ENCODE measurements around the gene FAM9A.
"Not testable (repeated sequence)": the region's sequence is repeated elsewhere in the genome, so short reads cannot be mapped to it uniquely, and the experiment has no call there.

Gene FAM9A

GRCh38 chrX:8805046-8805445 lies 3.9 kb upstream of the FAM9A start:
- in situ Hi-C loops (cut with HindIII; ENCODE audit: low sequenced_read_pairs): no loop called here

- in situ Hi-C loops (cut with HindIII; ENCODE audit: low sequenced_read_pairs): no loop called here
Observed at GRCh38 chrX:8803326-8803725, 2.1 kb upstream of the FAM9A start.

- in situ Hi-C loops (cut with HindIII; ENCODE audit: low sequenced_read_pairs): not testable (repeated sequence)
Observed at GRCh38 chrX:8800351-8800750, 832 bp downstream of the FAM9A start.

GRCh38 chrX:8799281-8799680 lies 1.9 kb downstream of the FAM9A start:
- in situ Hi-C loops (cut with HindIII; ENCODE audit: low sequenced_read_pairs): not testable (repeated sequence)

GRCh38 chrX:8798702-8799101 lies 2.5 kb downstream of the FAM9A start:
- in situ Hi-C loops (cut with HindIII; ENCODE audit: low sequenced_read_pairs): not testable (repeated sequence)

- in situ Hi-C loops (cut with HindIII; ENCODE audit: low sequenced_read_pairs): not testable (repeated sequence)
Observed at GRCh38 chrX:8787119-8787518, 14.1 kb downstream of the FAM9A start.

- in situ Hi-C loops (cut with HindIII; ENCODE audit: low sequenced_read_pairs): no loop called here
Observed at GRCh38 chrX:8784162-8784561, 17.0 kb downstream of the FAM9A start.

- in situ Hi-C loops (cut with HindIII; ENCODE audit: low sequenced_read_pairs): no loop called here
Observed at GRCh38 chrX:8783714-8784098, 17.5 kb downstream of the FAM9A start.

- in situ Hi-C loops (cut with HindIII; ENCODE audit: low sequenced_read_pairs): no loop called here
Observed at GRCh38 chrX:8783097-8783713, 18.0 kb downstream of the FAM9A start.

- in situ Hi-C loops (cut with HindIII; ENCODE audit: low sequenced_read_pairs): no loop called here
Observed at GRCh38 chrX:8782595-8782994, 18.6 kb downstream of the FAM9A start.

GRCh38 chrX:8781921-8782320 lies 19.3 kb downstream of the FAM9A start:
- in situ Hi-C loops (cut with HindIII; ENCODE audit: low sequenced_read_pairs): not testable (repeated sequence)

GRCh38 chrX:8773117-8773516 lies 28.1 kb downstream of the FAM9A start:
- in situ Hi-C loops (cut with HindIII; ENCODE audit: low sequenced_read_pairs): no loop called here

GRCh38 chrX:8760021-8760420 lies 41.2 kb downstream of the FAM9A start:
- in situ Hi-C loops (cut with HindIII; ENCODE audit: low sequenced_read_pairs): no loop called here

- in situ Hi-C loops (cut with HindIII; ENCODE audit: low sequenced_read_pairs): not testable (repeated sequence)
Observed at GRCh38 chrX:8758706-8759105, 42.5 kb downstream of the FAM9A start.

GRCh38 chrX:8757609-8758389 lies 43.4 kb downstream of the FAM9A start:
- in situ Hi-C loops (cut with HindIII; ENCODE audit: low sequenced_read_pairs): not testable (repeated sequence)

- in situ Hi-C loops (cut with HindIII; ENCODE audit: low sequenced_read_pairs): no loop called here
Observed at GRCh38 chrX:8755813-8756212, 45.4 kb downstream of the FAM9A start.

GRCh38 chrX:8755116-8755515 lies 46.1 kb downstream of the FAM9A start:
- in situ Hi-C loops (cut with HindIII; ENCODE audit: low sequenced_read_pairs): no loop called here

- in situ Hi-C loops (cut with HindIII; ENCODE audit: low sequenced_read_pairs): no loop called here
Observed at GRCh38 chrX:8749697-8750096, 51.5 kb downstream of the FAM9A start.

- in situ Hi-C loops (cut with HindIII; ENCODE audit: low sequenced_read_pairs): no loop called here
Observed at GRCh38 chrX:8748855-8749254, 52.3 kb downstream of the FAM9A start.

- in situ Hi-C loops (cut with HindIII; ENCODE audit: low sequenced_read_pairs): no loop called here
Observed at GRCh38 chrX:8743126-8743732, 58.0 kb downstream of the FAM9A start.

- in situ Hi-C loops (cut with HindIII; ENCODE audit: low sequenced_read_pairs): no loop called here
Observed at GRCh38 chrX:8741981-8742380, 59.2 kb downstream of the FAM9A start.
